ENCODE measurements around the gene RSPO3.

RSPO3 gene

GRCh38 chr6:127154509-127154908 lies 36.0 kb downstream of the RSPO3 start:
- in situ Hi-C loops (cut with HindIII; ENCODE audit: low sequenced_read_pairs) = no loop called here

- in situ Hi-C loops (cut with HindIII; ENCODE audit: low sequenced_read_pairs) = no loop called here
These were observed 42.0 kb downstream of the RSPO3 start for GRCh38 chr6:127160484-127160883.

- in situ Hi-C loops (cut with HindIII; ENCODE audit: low sequenced_read_pairs) = no loop called here
These were observed 44.4 kb downstream of the RSPO3 start for GRCh38 chr6:127162836-127163235.

GRCh38 chr6:127164036-127164435 lies 45.6 kb downstream of the RSPO3 start:
- in situ Hi-C loops (cut with HindIII; ENCODE audit: low sequenced_read_pairs) = no loop called here

GRCh38 chr6:127164565-127164964 lies 46.1 kb downstream of the RSPO3 start:
- in situ Hi-C loops (cut with HindIII; ENCODE audit: low sequenced_read_pairs) = no loop called here

- in situ Hi-C loops (cut with HindIII; ENCODE audit: low sequenced_read_pairs) = no loop called here
These were observed 54.9 kb downstream of the RSPO3 start for GRCh38 chr6:127173156-127173940.

- in situ Hi-C loops (cut with HindIII; ENCODE audit: low sequenced_read_pairs) = no loop called here
These were observed 57.7 kb downstream of the RSPO3 start for GRCh38 chr6:127176146-127176545.

- in situ Hi-C loops (cut with HindIII; ENCODE audit: low sequenced_read_pairs) = no loop called here
These were observed 58.8 kb downstream of the RSPO3 start for GRCh38 chr6:127177030-127177922.

- in situ Hi-C loops (cut with HindIII; ENCODE audit: low sequenced_read_pairs) = no loop called here
These were observed 59.4 kb downstream of the RSPO3 start for GRCh38 chr6:127177923-127178231.

GRCh38 chr6:127178746-127179145 lies 60.3 kb downstream of the RSPO3 start:
- in situ Hi-C loops (cut with HindIII; ENCODE audit: low sequenced_read_pairs) = no loop called here

GRCh38 chr6:127180426-127180825 lies 62.0 kb downstream of the RSPO3 start:
- in situ Hi-C loops (cut with HindIII; ENCODE audit: low sequenced_read_pairs) = no loop called here

- in situ Hi-C loops (cut with HindIII; ENCODE audit: low sequenced_read_pairs) = no loop called here
These were observed 64.0 kb downstream of the RSPO3 start for GRCh38 chr6:127182501-127182900.

GRCh38 chr6:127185437-127185995 lies 67.0 kb downstream of the RSPO3 start:
- in situ Hi-C loops (cut with HindIII; ENCODE audit: low sequenced_read_pairs) = no loop called here

- in situ Hi-C loops (cut with HindIII; ENCODE audit: low sequenced_read_pairs) = no loop called here
These were observed 68.4 kb downstream of the RSPO3 start for GRCh38 chr6:127186889-127187288.

GRCh38 chr6:127188744-127189143 lies 70.3 kb downstream of the RSPO3 start:
- in situ Hi-C loops (cut with HindIII; ENCODE audit: low sequenced_read_pairs) = no loop called here

GRCh38 chr6:127190552-127190951 lies 72.1 kb downstream of the RSPO3 start:
- in situ Hi-C loops (cut with HindIII; ENCODE audit: low sequenced_read_pairs) = no loop called here

- in situ Hi-C loops (cut with HindIII; ENCODE audit: low sequenced_read_pairs) = no loop called here
These were observed 73.2 kb downstream of the RSPO3 start for GRCh38 chr6:127191716-127192115.

- in situ Hi-C loops (cut with HindIII; ENCODE audit: low sequenced_read_pairs) = no loop called here
These were observed 74.6 kb downstream of the RSPO3 start for GRCh38 chr6:127192911-127193541.

- in situ Hi-C loops (cut with HindIII; ENCODE audit: low sequenced_read_pairs) = no loop called here
These were observed 77.4 kb downstream of the RSPO3 start for GRCh38 chr6:127195833-127196232.

GRCh38 chr6:127198549-127198948 lies 80.1 kb downstream of the RSPO3 start:
- in situ Hi-C loops (cut with HindIII; ENCODE audit: low sequenced_read_pairs) = no loop called here

GRCh38 chr6:127199470-127199869 lies 81.0 kb downstream of the RSPO3 start:
- in situ Hi-C loops (cut with HindIII; ENCODE audit: low sequenced_read_pairs) = no loop called here
